ENCODE results near the gene ATXN7L2.
"Not testable (repeated sequence)": the region's sequence is repeated elsewhere in the genome, so short reads cannot be mapped to it uniquely, and the experiment has no call there.

ATXN7L2 gene

DNA sequence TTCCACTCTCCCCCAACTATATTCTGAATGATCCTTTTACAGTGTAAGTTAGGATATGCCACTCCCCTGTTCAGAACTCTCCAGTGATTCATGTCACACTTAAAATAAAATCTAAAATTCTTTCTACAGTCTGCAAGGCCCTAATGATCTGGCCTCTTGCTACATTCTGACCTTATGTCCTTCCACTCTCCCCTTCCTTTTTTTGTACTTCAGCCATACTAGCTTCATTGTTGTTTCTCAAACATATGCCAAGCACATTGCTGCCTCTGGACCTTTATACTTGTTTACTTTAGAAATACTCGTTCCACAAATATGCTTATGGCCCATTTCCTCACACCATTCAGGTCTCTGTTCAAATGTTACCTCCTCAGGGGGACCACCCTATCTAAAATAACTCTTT is 42.6 kb upstream of the ATXN7L2 start:
- no peaks in the 10 kb centered on the region for H3K9me3 ChIP-seq (ENCODE audit: insufficient read depth, low read length)
- H3K4me2 ChIP-seq (ENCODE audit: low read depth, low read length, poor library complexity, severe bottlenecking) = no peak overlapping the region
- no peak overlapping the region for H3K27ac ChIP-seq (ENCODE audit: low read depth, low read length)
- no peak overlapping the region for H3K4me3 ChIP-seq (ENCODE audit: insufficient read depth, low read length, poor library complexity, severe bottlenecking)
- H3K79me2 ChIP-seq (ENCODE audit: insufficient read depth, low read length) = no peaks in the 10 kb centered on the region
- no peak overlapping the region for H3K9ac ChIP-seq (ENCODE audit: low read length)
- no peaks in the 10 kb centered on the region for H3K9me2 ChIP-seq (replicated peaks; ENCODE audit: insufficient read depth, low read length)
- H2AFZ ChIP-seq (ENCODE audit: low read depth, low read length, severe bottlenecking) = no peak overlapping the region
- no peak for TF ChIP-seq EZH2phosphoT487 (conservative IDR thresholded peaks at IDR 0.05; ENCODE audit: low read length)
- TF ChIP-seq, protein P1, sequence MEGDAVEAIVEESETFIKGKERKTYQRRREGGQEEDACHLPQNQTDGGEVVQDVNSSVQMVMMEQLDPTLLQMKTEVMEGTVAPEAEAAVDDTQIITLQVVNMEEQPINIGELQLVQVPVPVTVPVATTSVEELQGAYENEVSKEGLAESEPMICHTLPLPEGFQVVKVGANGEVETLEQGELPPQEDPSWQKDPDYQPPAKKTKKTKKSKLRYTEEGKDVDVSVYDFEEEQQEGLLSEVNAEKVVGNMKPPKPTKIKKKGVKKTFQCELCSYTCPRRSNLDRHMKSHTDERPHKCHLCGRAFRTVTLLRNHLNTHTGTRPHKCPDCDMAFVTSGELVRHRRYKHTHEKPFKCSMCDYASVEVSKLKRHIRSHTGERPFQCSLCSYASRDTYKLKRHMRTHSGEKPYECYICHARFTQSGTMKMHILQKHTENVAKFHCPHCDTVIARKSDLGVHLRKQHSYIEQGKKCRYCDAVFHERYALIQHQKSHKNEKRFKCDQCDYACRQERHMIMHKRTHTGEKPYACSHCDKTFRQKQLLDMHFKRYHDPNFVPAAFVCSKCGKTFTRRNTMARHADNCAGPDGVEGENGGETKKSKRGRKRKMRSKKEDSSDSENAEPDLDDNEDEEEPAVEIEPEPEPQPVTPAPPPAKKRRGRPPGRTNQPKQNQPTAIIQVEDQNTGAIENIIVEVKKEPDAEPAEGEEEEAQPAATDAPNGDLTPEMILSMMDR (IDR thresholded peaks at IDR 0.05; ENCODE audit: insufficient read depth, low read length, poor library complexity, severe bottlenecking) = no peak
- no peaks in the 10 kb centered on the region for H3K27me3 ChIP-seq (ENCODE audit: low read length)
- H3K36me3 ChIP-seq (ENCODE audit: low read length) = no peaks in the 10 kb centered on the region
- no peaks in the 10 kb centered on the region for H4K20me1 ChIP-seq (ENCODE audit: low read depth, low read length)
- H3F3A ChIP-seq (ENCODE audit: insufficient read depth) = no peaks in the 10 kb centered on the region

DNA sequence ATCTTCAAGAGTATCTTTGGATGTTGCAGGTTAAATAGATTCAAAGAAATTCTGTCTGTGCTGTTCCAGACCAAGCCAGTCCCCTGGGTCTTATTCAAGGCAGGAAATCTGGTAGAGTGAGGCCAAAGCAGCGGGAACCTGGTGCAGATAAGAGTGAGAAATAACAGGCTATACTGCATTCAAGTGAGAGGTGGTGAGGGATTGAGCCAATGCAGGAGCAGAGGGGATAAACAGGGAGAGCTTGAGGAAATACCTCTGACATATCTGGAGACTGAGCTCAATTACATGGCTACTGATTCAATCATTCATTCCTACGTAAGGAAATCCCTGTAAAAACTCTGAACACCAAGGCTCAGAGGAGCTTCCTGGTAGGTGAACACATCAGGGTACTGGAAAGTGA is 40.2 kb upstream of the ATXN7L2 start:
- no peaks in the 10 kb centered on the region for H3K36me3 ChIP-seq (ENCODE audit: low read length)

DNA sequence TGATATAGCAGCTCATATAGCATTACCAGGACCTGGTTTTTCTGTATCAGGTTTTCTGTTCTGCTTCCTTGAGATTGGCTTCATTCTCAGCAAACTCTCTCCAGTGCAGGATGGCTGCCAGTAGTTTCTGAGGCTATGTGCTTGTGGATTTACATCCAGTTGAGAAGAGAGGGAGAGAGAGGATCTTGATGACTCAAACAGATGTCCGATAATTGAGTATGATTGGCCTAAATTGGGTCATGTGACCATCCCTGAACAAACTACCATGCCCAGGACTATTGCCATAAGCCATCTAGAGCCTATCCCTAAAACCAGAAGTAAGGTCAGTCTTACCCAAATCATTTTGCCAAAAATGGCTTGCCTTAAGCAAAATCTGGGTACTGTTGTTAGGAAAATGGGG is 39.4 kb upstream of the ATXN7L2 start:
- H3K9me3 ChIP-seq (ENCODE audit: insufficient read depth, low read length) = no peaks in the 10 kb centered on the region
- no peaks in the 10 kb centered on the region for H3K79me2 ChIP-seq (ENCODE audit: insufficient read depth, low read length)
- H3K36me3 ChIP-seq (ENCODE audit: low read length) = no peaks in the 10 kb centered on the region
- no peaks in the 10 kb centered on the region for H3K27me3 ChIP-seq (ENCODE audit: low read length)
- H3K4me3 ChIP-seq (ENCODE audit: insufficient read depth, low read length, poor library complexity, severe bottlenecking) = no peak overlapping the region
- no peaks in the 10 kb centered on the region for H3F3A ChIP-seq (ENCODE audit: insufficient read depth)
- H3K9ac ChIP-seq (ENCODE audit: low read length) = no peak overlapping the region
- no peaks in the 10 kb centered on the region for H4K20me1 ChIP-seq (ENCODE audit: low read depth, low read length)
- TF ChIP-seq EZH2phosphoT487 (conservative IDR thresholded peaks at IDR 0.05; ENCODE audit: low read length) = no peak
- TF ChIP-seq, protein P1 (IDR thresholded peaks at IDR 0.05; ENCODE audit: insufficient read depth, low read length, poor library complexity, severe bottlenecking) = no peak
- no peak overlapping the region for H3K27ac ChIP-seq (ENCODE audit: low read depth, low read length)
- H3K4me2 ChIP-seq (ENCODE audit: low read depth, low read length, poor library complexity, severe bottlenecking) = no peak overlapping the region
- H2AFZ ChIP-seq (ENCODE audit: low read depth, low read length, severe bottlenecking) = no peak overlapping the region
- no peaks in the 10 kb centered on the region for H3K9me2 ChIP-seq (replicated peaks; ENCODE audit: insufficient read depth, low read length)

More for the DNA sequence above, 40.2 kb upstream of the ATXN7L2 start:
- Histone ChIP-seq H3K9ac (ENCODE audit: low read length) (no peak overlapping the region), H3K4me3 (ENCODE audit: insufficient read depth, low read length, poor library complexity, severe bottlenecking) (no peak overlapping the region), H2AFZ (ENCODE audit: low read depth, low read length, severe bottlenecking) (no peak overlapping the region), H3K27ac (ENCODE audit: low read depth, low read length) (no peak overlapping the region), H3K27me3 (ENCODE audit: low read length) (no peaks in the 10 kb centered on the region), H3K9me2 (replicated peaks; ENCODE audit: insufficient read depth, low read length) (no peaks in the 10 kb centered on the region), H3K9me3 (ENCODE audit: insufficient read depth, low read length) (no peaks in the 10 kb centered on the region), H4K20me1 (ENCODE audit: low read depth, low read length) (no peaks in the 10 kb centered on the region), H3K79me2 (ENCODE audit: insufficient read depth, low read length) (no peaks in the 10 kb centered on the region), H3K4me2 (ENCODE audit: low read depth, low read length, poor library complexity, severe bottlenecking) (no peak overlapping the region), H3F3A (ENCODE audit: insufficient read depth) (no peaks in the 10 kb centered on the region)
- TF ChIP-seq EZH2phosphoT487 (conservative IDR thresholded peaks at IDR 0.05; ENCODE audit: low read length) = no peak

DNA sequence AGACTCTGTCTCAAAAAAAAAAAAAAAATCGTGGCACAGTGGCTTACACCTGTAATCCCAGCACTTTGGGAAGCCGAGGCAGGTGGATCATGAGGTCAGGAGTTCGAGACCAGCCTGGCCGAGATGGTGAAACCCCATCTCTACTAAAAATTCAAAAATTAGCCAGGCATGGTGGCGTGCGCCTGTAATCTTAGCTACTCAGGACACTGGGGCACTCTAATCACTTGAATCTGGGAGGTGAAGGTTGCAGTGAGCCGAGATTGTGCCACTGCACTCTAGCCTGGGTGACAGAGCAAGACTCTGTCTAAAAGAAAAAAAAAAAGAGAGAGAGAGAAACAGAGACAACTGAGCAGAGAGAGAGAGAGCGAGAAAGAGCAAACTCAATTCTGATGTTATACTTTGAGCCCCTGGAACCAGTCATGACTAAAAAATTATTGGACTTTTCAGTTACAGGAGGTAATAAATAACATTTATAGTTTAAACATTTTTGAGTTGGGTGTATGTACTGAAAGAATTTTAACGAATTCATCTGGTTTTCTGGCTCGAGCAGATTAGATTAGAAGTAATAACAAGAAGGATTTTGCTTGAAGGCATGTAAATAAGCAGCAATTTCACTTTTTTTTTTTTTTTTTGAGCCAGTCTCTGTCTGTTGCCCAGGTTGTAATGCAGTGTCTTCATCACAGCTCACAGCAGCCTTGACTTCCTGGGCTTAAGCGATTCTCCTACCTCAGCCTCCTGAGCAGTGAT is 37.6 kb upstream of the ATXN7L2 start:
- H3K4me3 ChIP-seq (ENCODE audit: insufficient read depth, low read length, poor library complexity, severe bottlenecking); H3K27me3 ChIP-seq (ENCODE audit: low read length): not testable (repeated sequence)

More for the DNA sequence above, 37.6 kb upstream of the ATXN7L2 start:
- not testable (repeated sequence) for H2AFZ ChIP-seq (ENCODE audit: low read depth, low read length, severe bottlenecking); H3K9ac ChIP-seq (ENCODE audit: low read length); H3K9me2 ChIP-seq (replicated peaks; ENCODE audit: insufficient read depth, low read length); H3K36me3 ChIP-seq (ENCODE audit: low read length); H4K20me1 ChIP-seq (ENCODE audit: low read depth, low read length); H3K79me2 ChIP-seq (ENCODE audit: insufficient read depth, low read length); H3F3A ChIP-seq (ENCODE audit: insufficient read depth); H3K9me3 ChIP-seq (ENCODE audit: insufficient read depth, low read length); H3K27ac ChIP-seq (ENCODE audit: low read depth, low read length); H3K4me2 ChIP-seq (ENCODE audit: low read depth, low read length, poor library complexity, severe bottlenecking)
